Fibroblast of pulmonary artery (primary cell): ENCODE data around the gene PPP2R5C.

Experiments used
- DNase-seq: peaks from one replicate; pipeline ENCODE4 v3.0.0-alpha.2; 2010; ENCODE audit warnings: low read depth
- H3K4me3 ChIP-seq: replicated peaks from 2 replicates; pipeline ENCODE4 v1.5.1; 2011; ENCODE audit warnings: low read depth, mild to moderate bottlenecking, control low read depth, low read length, moderate library complexity
- CTCF ChIP-seq: IDR thresholded peaks from 2 replicates; pipeline ENCODE4 v1.5.1; 2011; ENCODE audit warnings: mild to moderate bottlenecking, control low read depth, low read length, inconsistent platforms; ENCODE audit errors: missing control alignments

Gene PPP2R5C

GRCh38 chr14:101844751-101845150 lies 83.2 kb downstream of the PPP2R5C start:
- no peak for DNase-seq
- no peak overlapping the region for H3K4me3 ChIP-seq
- no peak for TF ChIP-seq CTCF

- H3K4me3 ChIP-seq: no peak overlapping the region
- TF ChIP-seq CTCF: no peak
- DNase-seq: no peak
Measured at GRCh38 chr14:101845496-101845895, 84.0 kb downstream of the PPP2R5C start.

- DNase-seq: no peak
- TF ChIP-seq CTCF: no peak
- no peak overlapping the region for H3K4me3 ChIP-seq
Measured at GRCh38 chr14:101845896-101846295, 84.4 kb downstream of the PPP2R5C start.

GRCh38 chr14:101849125-101849524 lies 87.6 kb downstream of the PPP2R5C start:
- DNase-seq: no peak
- TF ChIP-seq CTCF: no peak
- H3K4me3 ChIP-seq: no peak overlapping the region

- H3K4me3 ChIP-seq: no peak overlapping the region
- no peak for TF ChIP-seq CTCF
- no peak for DNase-seq
Measured at GRCh38 chr14:101849640-101850039, 88.1 kb downstream of the PPP2R5C start.

- no peak overlapping the region for H3K4me3 ChIP-seq
- no peak for TF ChIP-seq CTCF
Measured at GRCh38 chr14:101851183-101851582, 89.7 kb downstream of the PPP2R5C start.

GRCh38 chr14:101851736-101852405 lies 90.4 kb downstream of the PPP2R5C start:
- TF ChIP-seq CTCF: no peak
- DNase-seq: no peak
- no peak overlapping the region for H3K4me3 ChIP-seq

More at GRCh38 chr14:101851183-101851582, 89.7 kb downstream of the PPP2R5C start:
- DNase-seq: no peak
